ENCODE data around the gene DHX36. TPM values are rescaled to one million over a fixed set of nuclear protein-coding genes. Genes with fewer than 3 reads are reported as not detected.

The DHX36 gene
- total and polyA plus RNA-seq, 10 donors, result 27.4 to 106 (median 70.8) TPM

GRCh38 chr3:154290187-154290586, 34.1 kb downstream of the DHX36 start:
- no peaks in the 10 kb centered on the region for H3K27me3 ChIP-seq (replicated peaks in 1 of 7)
- no peaks in the 10 kb centered on the region for H3K9me3 ChIP-seq
- peaks cover 0 to 6% (median 0%) of the 10 kb centered on the region in 6 donors for H3K4me1 ChIP-seq
- whole genome bisulfite sequencing, 5 donors, result 95 to 100% (median 99%) methylated on average over 5 of the region's 5 CpGs
- peaks cover 2 to 100% (median 86%) of the 10 kb centered on the region in 6 donors for H3K36me3 ChIP-seq
- TF ChIP-seq POLR2AphosphoS5 (IDR thresholded peaks at IDR 0.05) (no peak), CTCF (IDR thresholded peaks at IDR 0.05 in 8 of 11, conservative IDR thresholded peaks at IDR 0.05 in 3 of 11) (no peak), POLR2A (IDR thresholded peaks at IDR 0.05) (no peak)
- H3K4me3 ChIP-seq, result no peak overlapping the region
- intact Hi-C loops (cut with DNase I; ENCODE audit: low total_unique reads), result no loop called here
- no peak for DNase-seq
- no peak overlapping the region for H3K27ac ChIP-seq

- Histone ChIP-seq H3K27me3 (replicated peaks in 1 of 7) (no peaks in the 10 kb centered on the region), H3K4me1 (peaks cover 0 to 9% (median 0%) of the 10 kb centered on the region in 6 donors), H3K9me3 (no peaks in the 10 kb centered on the region), H3K36me3 (peaks cover 2 to 100% (median 88%) of the 10 kb centered on the region in 6 donors), H3K27ac (no peak overlapping the region), H3K4me3 (no peak overlapping the region)
- TF ChIP-seq CTCF (IDR thresholded peaks at IDR 0.05 in 8 of 11, conservative IDR thresholded peaks at IDR 0.05 in 3 of 11) (no peak), POLR2A (IDR thresholded peaks at IDR 0.05) (no peak), POLR2AphosphoS5 (IDR thresholded peaks at IDR 0.05) (no peak)
- WGBS, 5 donors, result 39 to 75% (median 64%) methylated on average over 2 of the region's 2 CpGs
- intact Hi-C loops (cut with DNase I; ENCODE audit: low total_unique reads), result no loop called here
- DNase-seq, result no peak
Measured at GRCh38 chr3:154285221-154285620, 39.1 kb downstream of the DHX36 start.

- DNase-seq, result no peak
- H3K36me3 ChIP-seq, result peaks cover 6 to 100% (median 86%) of the 10 kb centered on the region in 6 donors
- WGBS, 5 donors, result 93 to 100% (median 98%) methylated on average over 1 of the region's 1 CpG
- H3K4me3 ChIP-seq, result no peak overlapping the region
- no peak overlapping the region for H3K27ac ChIP-seq
- intact Hi-C loops (cut with DNase I; ENCODE audit: low total_unique reads), result no loop called here
- TF ChIP-seq POLR2A (IDR thresholded peaks at IDR 0.05), result no peak
- no peak for TF ChIP-seq POLR2AphosphoS5 (IDR thresholded peaks at IDR 0.05)
- no peak for TF ChIP-seq CTCF (IDR thresholded peaks at IDR 0.05 in 8 of 11, conservative IDR thresholded peaks at IDR 0.05 in 3 of 11)
- H3K27me3 ChIP-seq (replicated peaks in 1 of 7), result no peaks in the 10 kb centered on the region
- peaks cover 0 to 3% (median 0%) of the 10 kb centered on the region in 6 donors for H3K4me1 ChIP-seq
- H3K9me3 ChIP-seq, result no peaks in the 10 kb centered on the region
Measured at GRCh38 chr3:154280161-154280560, 44.1 kb downstream of the DHX36 start.

GRCh38 chr3:154275965-154276364, 48.3 kb downstream of the DHX36 start:
- H3K4me1 ChIP-seq, result no peaks in the 10 kb centered on the region
- no peak for DNase-seq
- no peak overlapping the region for H3K27ac ChIP-seq
- peaks cover 7 to 100% (median 79%) of the 10 kb centered on the region in 6 donors for H3K36me3 ChIP-seq
- no peaks in the 10 kb centered on the region for H3K27me3 ChIP-seq (replicated peaks in 1 of 7)
- TF ChIP-seq POLR2AphosphoS5 (IDR thresholded peaks at IDR 0.05), result no peak
- no peak for TF ChIP-seq CTCF (IDR thresholded peaks at IDR 0.05 in 8 of 11, conservative IDR thresholded peaks at IDR 0.05 in 3 of 11)
- TF ChIP-seq POLR2A (IDR thresholded peaks at IDR 0.05), result no peak
- 71 to 91% (median 89%) methylated on average over 2 of the region's 2 CpGs for WGBS, 5 donors
- H3K9me3 ChIP-seq, result no peaks in the 10 kb centered on the region
- intact Hi-C loops (cut with DNase I; ENCODE audit: low total_unique reads), result no loop called here
- no peak overlapping the region for H3K4me3 ChIP-seq
